Activated gamma-delta T cell (primary cell): ENCODE results near the gene MORN4.
"Not testable (repeated sequence)": the region's sequence is repeated elsewhere in the genome, so short reads cannot be mapped to it uniquely, and the experiment has no call there.

ENCODE experiments used
- DNase-seq: peaks from one replicate; lab custom pipeline; 2025; lab: John Stamatoyannopoulos, UW

The MORN4 gene

DNA sequence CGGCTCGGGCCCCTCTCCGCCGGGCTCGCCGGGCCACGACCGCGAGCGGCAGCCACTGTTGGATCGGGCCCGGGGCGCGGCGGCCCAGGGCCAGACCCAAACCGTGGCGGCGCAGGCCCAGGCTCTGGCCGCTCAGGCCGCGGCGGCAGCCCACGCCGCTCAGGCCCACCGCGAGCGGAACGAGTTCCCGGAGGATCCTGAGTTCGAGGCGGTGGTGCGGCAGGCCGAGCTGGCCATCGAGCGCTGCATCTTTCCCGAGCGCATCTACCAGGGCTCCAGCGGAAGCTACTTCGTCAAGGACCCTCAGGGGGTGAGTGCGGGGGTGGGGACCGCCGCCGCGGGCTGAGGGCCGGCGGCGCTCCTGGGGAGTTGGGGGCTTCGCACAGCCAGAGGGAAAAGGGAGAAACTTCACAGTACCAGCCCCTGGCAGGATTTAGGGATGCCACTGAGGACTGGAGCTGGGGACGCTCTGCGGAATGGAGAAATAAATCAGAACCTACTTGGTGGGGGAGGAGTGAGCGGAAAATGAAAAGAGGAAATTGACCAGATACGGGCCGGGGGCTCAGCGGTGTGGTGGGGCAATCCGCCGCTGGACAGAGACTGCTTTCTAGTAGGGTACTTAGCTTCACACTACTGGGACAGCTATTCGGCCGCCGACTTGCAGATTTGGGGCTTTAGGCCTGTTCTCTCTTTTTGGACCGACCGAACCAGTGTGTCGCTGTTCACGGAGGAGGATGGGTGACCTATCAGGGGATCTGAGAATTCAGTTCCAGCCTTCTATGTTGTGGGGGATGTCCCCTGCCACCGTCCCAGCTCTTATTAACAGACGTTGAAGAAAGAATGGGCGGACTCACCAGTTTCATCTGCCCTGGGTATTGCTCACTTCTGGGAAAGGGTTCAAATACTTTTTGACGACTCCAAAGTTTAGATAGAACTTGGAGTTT, 7.8 kb upstream of the MORN4 start:
- no peak for DNase-seq

DNA sequence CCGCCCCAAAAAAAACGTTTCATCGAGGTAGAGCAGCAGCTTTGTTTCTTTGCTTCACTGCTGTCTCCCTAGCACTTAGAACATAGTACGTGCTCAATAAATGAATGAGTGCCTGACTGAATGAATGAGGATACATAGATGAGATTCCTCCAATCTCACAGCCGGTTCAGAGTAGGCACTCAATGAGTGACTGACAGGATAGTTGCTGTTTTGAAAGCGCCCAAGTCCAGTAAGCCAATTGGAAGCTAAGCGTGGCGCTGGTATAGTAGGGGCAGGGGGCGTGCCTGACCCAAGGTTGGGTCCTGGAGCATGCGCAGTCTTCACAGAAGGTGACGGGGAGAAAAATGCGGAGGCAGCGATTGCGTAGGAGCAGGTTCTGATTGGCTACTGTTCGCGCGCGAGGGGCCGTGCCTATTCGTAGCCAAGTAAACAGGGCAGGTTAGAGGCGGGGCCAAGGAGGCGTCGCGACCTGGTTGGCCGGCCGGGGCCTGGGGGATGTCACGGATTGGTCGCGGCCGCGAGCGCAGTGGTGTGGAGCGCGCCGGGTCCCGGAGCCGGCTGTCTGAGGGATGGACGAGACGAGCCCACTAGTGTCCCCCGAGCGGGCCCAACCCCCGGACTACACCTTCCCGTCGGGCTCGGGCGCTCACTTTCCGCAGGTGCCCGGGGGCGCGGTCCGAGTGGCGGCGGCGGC, 7.0 kb upstream of the MORN4 start, which contains the start of gene PI4K2A:
PI4K2A (plus strand) TSS at position 498 of the 694 bp plus-strand sequence; CDS start at position 570, 72 bp downstream.
- peak; percentile 96 for DNase-seq

DNA sequence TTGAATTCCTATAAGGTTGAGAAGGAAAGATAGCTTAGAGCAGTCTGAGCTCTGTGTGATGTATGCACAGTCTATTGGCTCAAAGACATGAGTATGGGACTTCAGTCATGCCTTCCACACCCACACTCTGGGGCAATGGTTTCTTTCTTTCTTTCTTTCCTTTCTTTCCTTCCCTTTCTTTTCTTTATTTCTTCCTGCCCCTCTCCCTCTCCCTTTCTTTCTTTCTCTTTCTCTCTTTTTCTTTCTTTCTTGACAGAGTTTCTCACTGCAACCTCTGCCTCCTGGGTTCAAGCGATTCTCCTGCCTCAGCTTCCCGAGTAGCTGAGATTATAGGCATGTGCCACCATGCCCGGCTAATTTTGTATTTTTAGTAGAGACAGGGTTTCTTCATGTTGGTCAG, 5.8 kb upstream of the MORN4 start:
- DNase-seq = not testable (repeated sequence)

DNA sequence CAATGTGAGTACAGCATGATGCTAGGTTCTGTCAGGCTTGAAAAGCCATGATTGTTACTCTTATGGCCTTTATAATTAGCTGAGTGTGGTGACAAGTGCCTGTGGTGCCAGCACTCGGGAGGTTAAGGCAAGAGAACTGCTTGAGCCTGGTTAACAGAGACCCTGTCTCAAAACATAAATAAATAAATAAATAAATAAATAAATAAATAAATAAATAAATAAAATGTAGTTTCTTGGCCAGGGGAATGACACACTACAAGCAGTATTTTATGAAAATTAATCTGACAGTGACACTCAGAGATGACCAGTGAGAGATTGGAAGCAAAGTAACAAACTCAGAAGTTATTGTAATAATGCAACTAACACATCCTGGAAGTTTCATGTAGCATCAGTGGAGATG, 2.3 kb upstream of the MORN4 start:
- no peak for DNase-seq

DNA sequence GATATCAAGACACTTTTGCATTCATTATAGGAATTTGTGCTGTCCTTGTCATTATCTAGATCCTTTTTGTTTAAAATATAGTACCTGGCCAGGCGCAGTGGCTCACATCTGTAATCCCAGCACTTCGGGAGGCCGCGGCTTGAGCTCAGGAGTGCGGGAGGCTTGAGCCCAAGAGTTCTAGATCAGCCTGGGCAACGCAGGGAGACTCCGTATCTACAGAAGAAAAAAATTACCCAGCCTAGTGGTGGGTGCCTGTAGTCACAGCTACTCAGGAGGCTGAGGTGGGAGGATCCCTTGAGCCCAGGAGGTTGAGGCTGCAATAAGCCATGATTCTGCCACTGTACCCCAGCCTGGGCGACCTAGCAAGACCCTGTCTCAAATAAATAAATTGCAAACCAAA, 621 bp upstream of the MORN4 start:
- DNase-seq = no peak

DNA sequence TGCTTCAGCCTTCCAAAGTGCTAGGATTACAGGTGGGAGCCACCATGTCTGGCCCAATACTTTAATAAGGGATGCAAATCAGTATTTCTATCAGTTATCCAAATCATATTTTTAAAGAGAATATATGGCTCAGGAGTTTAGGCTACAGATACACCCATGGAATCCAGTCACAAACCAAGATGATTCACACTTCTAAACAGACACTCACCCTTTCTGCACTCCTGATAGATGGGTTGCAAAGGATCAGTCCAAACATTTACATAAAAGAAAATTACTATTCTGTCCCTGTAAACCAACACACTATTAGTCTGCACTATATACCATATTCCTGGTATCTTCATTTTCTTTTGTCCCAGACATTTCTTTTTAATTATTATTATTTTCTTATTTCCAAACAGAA, 2.2 kb downstream of the MORN4 start:
- DNase-seq = no peak

DNA sequence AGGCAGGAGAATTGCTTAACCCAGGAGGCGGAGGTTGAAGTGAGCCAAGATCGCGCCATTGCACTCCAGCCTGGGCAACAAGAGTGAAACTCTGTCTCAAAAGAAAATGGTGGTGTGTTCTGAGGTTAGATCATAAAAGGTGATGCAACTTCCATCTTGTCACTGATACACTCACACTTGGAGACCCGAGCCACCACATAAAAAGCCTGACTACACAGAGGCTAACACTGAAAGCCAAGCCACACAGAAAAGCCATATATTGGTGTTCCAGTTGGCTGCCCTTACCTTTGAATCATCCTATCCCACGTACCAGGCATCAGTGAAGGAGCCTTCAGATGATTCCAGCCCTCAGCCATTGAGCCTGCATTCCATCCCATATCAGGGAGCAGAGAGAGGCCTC, 4.0 kb downstream of the MORN4 start:
- DNase-seq = no peak

DNA sequence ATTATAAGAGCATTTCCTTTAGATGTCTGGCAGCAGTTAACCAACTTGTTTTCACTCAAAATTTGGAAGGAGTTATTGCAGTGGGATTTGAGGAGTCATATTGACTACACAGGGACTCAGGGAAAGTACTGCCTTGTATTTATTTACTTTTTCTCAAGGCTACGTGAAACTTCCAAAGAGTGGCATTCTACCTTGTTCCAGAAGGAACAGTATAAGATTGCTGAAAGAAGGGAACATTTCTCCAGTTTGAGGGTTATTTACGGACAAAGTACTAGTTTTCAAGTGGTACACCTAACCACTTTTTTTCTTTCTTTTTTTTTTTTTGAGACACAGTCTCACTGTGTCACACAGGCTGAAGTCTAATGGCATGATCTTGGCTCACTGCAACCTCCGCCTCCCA, 5.1 kb downstream of the MORN4 start:
- no peak for DNase-seq

DNA sequence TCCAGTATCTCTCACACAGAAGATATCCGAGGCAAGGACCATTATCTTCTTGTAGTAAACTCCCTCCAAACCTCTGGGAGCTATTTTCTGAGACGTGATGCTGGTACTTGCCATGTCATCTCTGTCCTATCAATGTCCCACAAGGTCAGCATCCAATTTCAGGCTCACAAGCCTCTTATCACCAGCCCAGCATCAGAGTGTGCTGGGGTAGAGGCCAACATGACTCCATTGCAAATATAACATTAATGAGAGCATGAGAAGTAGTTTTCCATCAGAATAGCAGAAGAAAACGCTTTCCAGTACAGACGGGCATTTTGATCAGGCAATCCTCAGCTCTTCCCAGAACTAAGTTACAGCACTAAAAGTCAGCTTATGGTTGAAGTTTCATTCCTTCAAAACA, 5.6 kb downstream of the MORN4 start:
- DNase-seq = no peak

DNA sequence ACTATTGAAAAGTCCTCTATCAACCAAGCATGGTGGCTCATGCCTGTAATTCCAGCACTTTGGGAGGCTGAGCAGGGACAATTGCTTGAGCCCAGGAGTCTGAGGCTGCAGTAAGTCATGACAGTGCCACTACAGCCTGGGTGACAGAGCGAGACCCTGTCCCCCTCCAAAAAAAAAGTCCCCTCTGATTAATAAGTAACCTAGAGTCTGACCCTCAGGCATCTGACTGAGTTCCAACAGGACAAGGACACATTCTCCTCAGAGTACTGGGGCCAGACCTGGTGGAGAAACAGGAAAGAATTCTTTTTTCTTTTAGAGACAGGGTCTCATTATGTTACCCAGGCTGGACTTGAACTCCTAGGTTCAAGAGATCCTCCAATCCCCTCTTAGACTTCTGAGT, 10.0 kb downstream of the MORN4 start:
- DNase-seq = no peak

DNA sequence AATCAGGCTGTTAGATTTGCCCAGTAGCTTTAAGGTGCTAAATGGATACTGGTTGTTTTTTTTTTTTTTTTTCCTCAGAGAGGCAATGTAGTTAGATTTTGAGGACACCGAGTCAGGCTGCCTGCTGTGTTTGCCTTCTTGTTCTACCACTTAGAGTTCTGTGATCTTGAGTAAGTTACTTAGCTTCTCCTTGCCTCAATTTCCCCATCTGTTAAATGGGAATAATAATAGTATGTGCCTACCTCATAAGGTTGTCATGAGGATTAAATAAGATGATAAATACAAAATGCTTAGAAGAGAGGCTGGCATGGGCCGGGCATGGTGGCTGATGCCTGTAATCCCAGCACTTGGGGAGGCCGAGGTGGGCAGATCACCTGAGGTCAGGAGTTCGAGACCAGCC, 14.6 kb downstream of the MORN4 start:
- no peak for DNase-seq

DNA sequence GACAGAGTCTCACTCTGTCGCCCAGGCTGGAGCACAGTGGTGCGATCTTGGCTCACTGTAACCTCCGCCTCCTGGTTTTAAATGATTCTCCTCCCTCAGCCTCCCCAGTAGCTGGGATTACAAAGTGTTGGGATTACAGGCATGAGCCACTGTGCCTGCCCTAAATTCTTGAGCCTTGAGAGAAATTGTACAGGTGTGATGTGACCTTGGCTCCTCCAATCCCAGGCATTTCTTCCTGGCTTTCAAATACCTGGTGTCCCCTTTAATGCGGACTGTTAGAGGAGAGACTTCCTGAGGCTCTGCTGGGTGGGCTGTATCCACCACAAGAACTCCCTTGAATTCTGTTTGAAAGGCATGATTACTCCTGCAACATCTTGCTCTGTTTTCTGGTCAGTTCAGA, 15.0 kb downstream of the MORN4 start:
- no peak for DNase-seq

DNA sequence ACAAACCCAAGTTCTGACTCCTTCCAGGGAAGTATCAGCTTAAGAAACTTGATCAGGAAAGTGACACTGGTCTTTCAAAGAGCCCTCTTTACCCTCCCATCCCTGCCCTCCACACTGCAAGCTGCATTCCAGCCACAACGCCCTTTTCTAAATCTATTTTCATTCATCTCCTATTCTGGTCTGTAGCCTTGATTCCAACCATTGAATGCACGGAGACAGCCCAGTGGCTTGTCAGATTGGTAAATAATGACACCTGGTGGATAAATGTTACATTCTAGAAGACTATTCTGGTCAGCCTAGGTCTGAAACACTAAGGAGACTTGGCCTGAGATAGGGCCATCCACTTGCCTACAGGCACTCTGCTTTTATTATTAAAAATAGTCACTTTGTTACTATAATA, 20.9 kb downstream of the MORN4 start:
- no peak for DNase-seq

DNA sequence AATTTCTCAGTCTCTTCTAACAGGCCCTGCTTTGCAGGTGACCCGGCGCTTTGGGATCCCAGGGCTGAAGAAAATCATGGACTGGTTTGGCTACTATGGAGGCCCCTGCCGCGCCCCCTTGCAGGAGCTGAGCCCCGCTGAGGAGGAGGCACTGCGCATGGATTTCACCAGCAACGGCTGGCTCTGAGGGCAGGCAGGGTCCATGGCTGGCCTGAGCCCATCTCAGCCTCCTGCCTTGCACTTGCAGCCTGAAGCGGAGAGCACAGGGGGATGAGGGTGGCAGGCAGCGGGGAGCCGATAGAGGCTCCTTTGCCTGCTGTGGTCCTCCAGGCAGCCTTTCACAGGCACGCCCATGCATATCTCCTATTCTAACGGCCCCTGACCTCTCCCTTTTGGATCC, 21.8 kb downstream of the MORN4 start:
- no peak for DNase-seq

DNA sequence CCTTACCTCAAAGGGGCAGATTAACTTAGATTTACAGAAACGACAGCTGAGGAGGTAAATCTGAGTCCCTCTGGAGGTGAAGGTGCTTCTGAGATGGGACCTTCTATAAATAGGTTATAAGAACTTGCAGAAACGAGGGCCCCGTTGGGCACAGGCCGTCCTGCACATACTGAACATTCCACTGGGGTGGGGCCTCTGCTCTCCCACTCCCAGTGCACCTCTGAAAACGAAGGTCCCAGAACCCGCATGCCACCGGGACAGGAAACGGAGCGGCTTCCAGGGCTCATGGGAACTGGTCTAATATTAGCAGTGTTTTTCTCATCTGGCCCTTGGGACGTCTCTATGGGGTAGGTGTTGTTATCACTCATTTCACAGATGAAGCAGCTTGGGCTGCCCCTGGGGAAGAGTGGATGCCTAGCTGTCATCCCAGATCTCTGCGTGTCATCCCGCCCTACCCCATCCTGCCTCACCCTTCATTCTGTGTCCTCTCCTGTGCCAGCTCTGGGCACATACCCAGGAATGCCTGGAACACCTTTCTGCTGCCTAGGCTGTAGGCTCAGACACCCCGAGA, 24.2 kb downstream of the MORN4 start:
- no peak for DNase-seq

DNA sequence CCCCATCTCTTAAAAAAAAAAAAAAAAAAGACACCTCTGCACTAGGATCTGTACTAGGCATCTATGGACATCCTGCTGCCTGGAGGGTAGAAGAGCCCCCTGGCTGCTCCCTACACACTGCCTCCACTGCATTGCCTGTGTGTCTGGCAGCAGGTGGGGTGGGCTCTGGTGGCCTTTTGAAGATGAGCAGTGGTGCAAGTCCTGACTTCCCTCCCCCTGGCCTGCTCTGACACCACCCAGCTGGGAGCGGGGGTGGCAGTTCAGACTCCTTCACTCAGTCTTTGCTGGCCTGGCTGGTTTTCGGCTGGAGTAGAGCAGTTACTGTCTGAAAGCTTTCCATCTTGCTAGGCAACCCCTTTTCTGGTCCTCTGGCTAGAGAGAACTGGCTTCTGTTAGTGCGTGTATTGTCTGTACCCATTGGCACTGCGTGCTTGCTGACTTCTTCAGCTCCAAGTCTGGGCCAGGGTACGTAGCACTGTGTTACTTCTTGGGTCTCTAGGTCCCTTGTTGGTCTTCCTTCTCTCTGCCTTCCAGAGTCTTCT, 26.1 kb downstream of the MORN4 start:
- no peak for DNase-seq

DNA sequence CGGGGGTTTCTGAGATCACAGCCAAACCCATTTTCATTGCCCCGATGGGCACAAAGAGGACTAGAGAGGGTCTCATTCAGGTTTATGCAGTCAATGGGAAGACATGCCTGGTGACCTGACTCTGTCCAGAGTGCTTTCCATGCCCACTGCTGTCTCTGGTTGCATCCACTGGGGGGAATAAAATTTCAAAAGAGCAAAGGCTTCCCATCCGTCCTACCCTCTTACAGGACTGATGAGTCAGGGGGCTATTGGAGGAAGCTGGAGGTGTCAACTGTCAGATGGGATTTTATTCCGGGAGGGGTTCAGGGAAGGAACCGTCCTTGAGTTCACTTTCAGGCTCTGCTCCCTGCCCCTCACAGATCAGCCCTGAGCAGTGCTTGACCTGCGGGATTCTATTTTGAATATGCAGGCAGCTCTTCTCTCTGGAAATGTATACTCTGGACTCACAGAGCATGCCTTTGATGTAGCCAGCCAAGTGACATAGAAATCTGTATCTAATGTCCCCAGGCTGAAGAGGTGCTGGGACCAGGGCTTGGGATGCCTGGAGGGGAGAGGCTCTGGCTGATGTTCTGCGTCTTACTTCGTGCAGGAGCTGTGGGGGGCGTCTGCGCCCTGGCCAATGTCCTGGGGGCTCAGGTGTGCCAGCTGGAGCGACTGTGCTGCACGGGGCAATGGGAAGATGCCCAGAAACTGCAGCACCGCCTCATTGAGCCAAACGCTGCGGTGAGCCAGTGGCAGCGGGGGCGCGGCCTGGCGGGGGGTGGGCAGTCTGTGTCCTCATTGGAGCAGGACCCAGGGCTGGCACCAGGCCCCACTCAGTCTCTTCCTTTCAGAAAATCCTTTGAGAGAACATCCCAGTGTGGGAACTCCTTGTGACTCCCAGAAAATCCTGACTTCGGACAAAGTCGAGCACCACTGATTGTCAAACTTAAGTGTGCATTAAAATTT, 31.8 kb downstream of the MORN4 start:
- no peak for DNase-seq

DNA sequence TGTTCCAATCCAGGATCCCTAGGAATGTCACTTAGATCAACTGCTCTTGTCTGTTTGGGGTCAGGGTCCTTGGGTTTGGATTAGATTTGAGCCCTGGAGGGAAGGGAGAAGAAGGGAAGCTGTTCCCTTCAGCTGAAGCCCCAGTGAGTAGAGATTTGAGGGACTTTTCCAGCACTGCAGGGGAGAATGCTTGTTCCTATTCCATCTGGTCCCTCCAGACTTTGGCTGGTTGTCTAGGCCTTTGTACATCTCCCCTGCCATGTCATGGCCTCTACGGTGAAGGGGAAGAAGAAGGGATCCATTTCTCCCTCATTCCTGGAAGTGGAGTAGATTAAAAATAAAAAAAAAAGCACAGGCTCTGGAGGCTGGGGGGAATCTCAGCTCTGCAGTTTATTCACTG, 32.7 kb downstream of the MORN4 start:
- DNase-seq = no peak

DNA sequence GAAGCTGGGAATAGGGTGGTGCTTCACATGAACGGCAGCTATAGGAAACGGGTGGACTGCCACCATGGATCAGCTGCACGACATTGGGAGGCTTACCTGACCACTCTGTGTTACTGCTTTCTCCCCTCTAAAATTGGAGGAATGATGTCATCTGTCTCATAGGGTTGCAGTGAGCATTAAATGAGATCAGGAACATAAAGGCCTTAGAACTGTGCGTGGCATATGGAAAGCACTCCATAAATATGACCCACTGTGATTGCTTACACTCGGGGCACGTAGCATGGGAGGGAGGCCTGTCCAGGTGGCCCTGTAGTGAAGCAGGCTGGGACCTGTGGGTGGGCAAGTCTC, 34.1 kb downstream of the MORN4 start:
- DNase-seq = no peak

DNA sequence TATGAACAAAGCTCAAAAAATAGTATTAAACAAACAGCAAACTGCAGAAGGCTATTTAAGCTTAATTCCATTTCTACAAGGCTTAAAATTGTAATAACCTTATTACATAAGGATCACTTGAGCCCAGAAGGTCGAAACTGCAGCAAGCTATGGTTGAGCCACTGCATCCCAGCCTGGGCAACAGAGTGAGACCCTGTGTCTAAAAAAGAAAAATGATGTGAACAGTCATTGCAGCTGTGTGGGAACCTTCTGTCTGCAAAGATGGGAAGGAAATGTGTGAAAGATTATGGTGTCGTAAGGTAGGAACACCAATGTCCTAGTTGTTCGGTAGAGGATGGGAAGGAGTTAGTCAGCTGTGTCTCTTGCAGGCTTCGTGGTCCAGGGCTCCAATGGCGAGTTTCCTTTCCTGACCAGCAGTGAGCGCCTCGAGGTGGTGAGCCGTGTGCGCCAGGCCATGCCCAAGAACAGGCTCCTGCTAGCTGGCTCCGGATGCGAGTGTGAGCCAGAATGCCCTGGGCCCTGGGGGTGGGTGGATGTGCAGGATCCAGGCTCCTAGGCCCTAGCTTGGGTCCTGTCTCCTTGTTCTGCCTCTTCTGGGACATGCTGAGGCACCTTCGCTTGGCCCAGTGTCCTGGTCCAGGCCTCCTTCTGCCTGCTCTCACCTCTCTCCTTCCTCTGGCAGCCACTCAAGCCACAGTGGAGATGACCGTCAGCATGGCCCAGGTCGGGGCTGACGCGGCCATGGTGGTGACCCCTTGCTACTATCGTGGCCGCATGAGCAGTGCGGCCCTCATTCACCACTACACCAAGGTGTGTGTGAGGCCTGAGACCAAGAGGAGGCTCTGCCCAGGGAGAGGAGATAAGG, 34.7 kb downstream of the MORN4 start:
- DNase-seq = no peak

DNA sequence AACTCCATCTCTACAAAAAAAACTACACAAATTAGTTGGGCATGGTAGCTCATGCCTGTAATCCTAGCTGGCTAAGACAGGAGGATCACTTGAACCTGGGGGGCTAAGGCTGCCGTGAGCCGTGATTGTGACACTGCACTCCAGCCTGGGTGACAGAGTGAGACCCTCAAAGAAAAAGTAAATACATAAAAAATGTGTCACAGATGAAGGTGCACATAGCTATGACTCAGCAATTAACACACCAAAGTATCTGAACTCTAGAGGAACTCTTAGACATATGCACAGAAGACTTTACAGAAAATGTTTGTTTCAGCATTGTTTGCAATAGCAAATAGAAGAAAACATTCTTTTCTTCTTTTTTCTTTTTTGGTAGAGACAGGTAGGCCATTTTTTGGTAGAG, 35.5 kb downstream of the MORN4 start:
- no peak for DNase-seq
